Panc1 (cell line): ENCODE results near the gene EIF4E. TPM values are rescaled to one million over a fixed set of nuclear protein-coding genes. Genes with fewer than 3 reads are reported as not detected.
"Not testable (repeated sequence)": the region's sequence is repeated elsewhere in the genome, so short reads cannot be mapped to it uniquely, and the experiment has no call there.

Experiments
- ATAC-seq: fragments of 200-7000 bp; cut with Tn5 transposase; 2 replicates; pipeline ENCODE4 v1.9.1; 2020; ENCODE audit warnings: mild to moderate bottlenecking, moderate library complexity
- BruUV-seq: library from RNA; stranded (reverse); fragments of 400-500 nt; replicated peaks from 2 replicates; lab custom pipeline; 2021; lab: Mats Ljungman, UMichigan
- CTCF ChIA-PET: fragments of 300-600 bp; sonication (Branson Sonifier 250); formaldehyde crosslinking; loops from one replicate; lab custom pipeline; 2022; ENCODE audit warnings: antibody characterized with exemption; lab: Charles Lee
- POLR2A ChIA-PET: fragments of 300-600 bp; sonication (Branson Sonifier 250); formaldehyde crosslinking; loops from one replicate; lab custom pipeline; 2022; ENCODE audit warnings: antibody characterized with exemption; lab: Charles Lee
- DNase-seq: peaks from one replicate; pipeline ENCODE4 v3.0.0-alpha.2; 2010; ENCODE audit warnings: low read depth, low spot score
- H3K27ac ChIP-seq: 2 replicates; pipeline ENCODE4 v1.5.1; 2011; ENCODE audit warnings: mild to moderate bottlenecking, low read length, inconsistent platforms
- H3K27me3 ChIP-seq: fragments of 200-500 bp; sonication (Bioruptor generic); 2 replicates; pipeline ENCODE4 v1.6.0; 2014; ENCODE audit warnings: low read length, inconsistent platforms; ENCODE audit not compliant: control insufficient read depth, insufficient read depth
- H3K36me3 ChIP-seq: fragments of 200-500 bp; sonication (Bioruptor generic); 2 replicates; pipeline ENCODE4 v1.5.1; 2014; ENCODE audit warnings: inconsistent platforms, mild to moderate bottlenecking, low read length, moderate library complexity; ENCODE audit not compliant: control insufficient read depth, insufficient read depth
- H3K4me1 ChIP-seq: 2 replicates; pipeline ENCODE4 v1.5.1; 2011; ENCODE audit warnings: inconsistent platforms, mild to moderate bottlenecking, low read length, moderate library complexity; ENCODE audit not compliant: control insufficient read depth, insufficient read depth
- H3K4me3 ChIP-seq, 2 experiments: 2 replicates each; pipeline ENCODE4 v1.5.1; 2011 to 2012; ENCODE audit warnings: low read depth in 2 of 2, low read length in 2 of 2, mild to moderate bottlenecking in 2 of 2, inconsistent platforms in 1 of 2, moderate library complexity in 1 of 2
- H3K9me3 ChIP-seq: fragments of 200-500 bp; sonication (Bioruptor generic); 2 replicates; pipeline ENCODE4 v1.5.1; 2014; ENCODE audit warnings: low read depth, mild to moderate bottlenecking, inconsistent platforms, low read length, moderate library complexity; ENCODE audit not compliant: control insufficient read depth, insufficient read depth
- CTCF ChIP-seq: fragments of 450-650 bp; IDR thresholded peaks from 2 replicates; pipeline ENCODE4 v1.5.1; 2017; ENCODE audit warnings: mild to moderate bottlenecking
- POLR2AphosphoS5 ChIP-seq: IDR thresholded peaks from 2 replicates; pipeline ENCODE4 v1.6.1; 2012; ENCODE audit warnings: mild to moderate bottlenecking, low read depth, low read length, moderate library complexity
- REST ChIP-seq, 2 experiments: IDR thresholded peaks; 2 replicates each; pipeline ENCODE4 v1.6.1; 2011 to 2012; ENCODE audit warnings: low read depth in 2 of 2, control low read depth in 1 of 2, low read length in 1 of 2, mild to moderate bottlenecking in 1 of 2, moderate library complexity in 1 of 2; ENCODE audit not compliant: insufficient read depth in 1 of 2
- SIN3A ChIP-seq: IDR thresholded peaks from 2 replicates; pipeline ENCODE4 v1.6.1; 2012; ENCODE audit warnings: low read depth, mild to moderate bottlenecking, low read length, moderate library complexity, borderline replicate concordance; ENCODE audit not compliant: insufficient read depth
- TCF7L2 ChIP-seq: IDR thresholded peaks from 2 replicates; pipeline ENCODE4 v1.6.1; 2011; ENCODE audit warnings: mild to moderate bottlenecking, low read depth, low read length, inconsistent platforms
- in situ Hi-C: cut with HindIII; loops from 2 replicates; pipeline ENCODE4 v1.10.0; 2016; ENCODE audit warnings: low sequenced_read_pairs, low pct_unique_long_range_greater_than_20kb
- intact Hi-C: fragments of 100-400 bp; cut with micrococcal nuclease; formaldehyde crosslinking; loops from one replicate; pipeline ENCODE4 v1.10.0; 2022; ENCODE audit not compliant: unreplicated experiment
- total RNA-seq: library from RNA; stranded (reverse); gene quantifications from one replicate; pipeline ENCODE4 v1.2.1, GENCODE V29; 2021; ENCODE audit not compliant: unreplicated experiment

EIF4E gene
- total RNA-seq, 1 experiment from 2014 or later = 89.7 TPM

GRCh38 chr4:98929341-98930267 is 671 bp upstream of the EIF4E start:
- TF ChIP-seq REST (IDR thresholded peaks at IDR 0.05; ENCODE audit: insufficient read depth in 1 of 2, low read depth in 2 of 2, low read length in 1 of 2) (no peak), CTCF (no peak), SIN3A (0 out of 2 replicates have a peak, but pooled peaks have one; percentile 27), TCF7L2 (peak; percentile 15; the same call in 1 of the 2 replicates), POLR2AphosphoS5 (peak; percentile 41; the same call in 1 of the 2 replicates)
- ATAC-seq (peak; percentile 77), DNase-seq (peak; percentile 86)
- Histone ChIP-seq H3K4me3 (peak overlapping the region; percentile 67 to 75), H3K9me3 (no peaks in the 10 kb centered on the region), H3K27me3 (no peaks in the 10 kb centered on the region), H3K36me3 (peaks cover 6% of the 10 kb centered on the region), H3K27ac (peak overlapping the region; percentile 96), H3K4me1 (peaks cover 10% of the 10 kb centered on the region)
- intact Hi-C loops (loop anchor here (5.0 to 10.0 kb wide), 3 partner anchors 125 to 465 kb away; no protein-coding TSS in a partner anchor), in situ Hi-C loops (no loop called here)
- ChIA-PET POLR2A (interaction anchor here (0.6 to 0.7 kb wide), 2 partner anchors 126 to 182 kb away, joined by 5 to 9 read pairs; no protein-coding TSS in a partner anchor), CTCF (no interaction called here)
- BruUV-seq = no TSS peak

- no peak for DNase-seq
- POLR2A ChIA-PET = interaction anchor here (0.6 to 0.7 kb wide), 2 partner anchors 15 to 16 kb away, joined by 3 to 4 read pairs; no protein-coding TSS in a partner anchor
Observed at GRCh38 chr4:98928131-98928504, 815 bp downstream of the EIF4E start.

GRCh38 chr4:98926257-98926656 is 2.7 kb downstream of the EIF4E start:
- H3K4me3 ChIP-seq, BruUV-seq, DNase-seq, ATAC-seq, in situ Hi-C loops, H3K9me3 ChIP-seq, H3K27me3 ChIP-seq, CTCF ChIA-PET, H3K36me3 ChIP-seq: not testable (repeated sequence)
- H3K4me1 ChIP-seq = peaks cover 10% of the 10 kb centered on the region
- peak overlapping the region; percentile 54; the same call in 1 of the 2 replicates for H3K27ac ChIP-seq
- POLR2A ChIA-PET = interaction anchor here (0.7 kb wide), 1 partner anchor 21 kb away, joined by 3 read pairs; no protein-coding TSS in a partner anchor
- intact Hi-C loops = loop anchor here (5.0 to 10.0 kb wide), 2 partner anchors 129 to 264 kb away; no protein-coding TSS in a partner anchor

More at GRCh38 chr4:98928131-98928504, 815 bp downstream of the EIF4E start:
- CTCF ChIA-PET = no interaction called here
- no TSS peak for BruUV-seq
- Histone ChIP-seq H3K4me1 (peaks cover 10% of the 10 kb centered on the region), H3K27ac (peak overlapping the region; percentile 82), H3K36me3 (peaks cover 6% of the 10 kb centered on the region), H3K9me3 (no peaks in the 10 kb centered on the region), H3K4me3 (peak overlapping the region; percentile 67 to 75), H3K27me3 (no peaks in the 10 kb centered on the region)
- intact Hi-C loops (loop anchor here (5.0 to 10.0 kb wide), 2 partner anchors 127 to 266 kb away; no protein-coding TSS in a partner anchor), in situ Hi-C loops (no loop called here)
- TF ChIP-seq REST (IDR thresholded peaks at IDR 0.05; ENCODE audit: insufficient read depth in 1 of 2, low read depth in 2 of 2, low read length in 1 of 2) (no peak), POLR2AphosphoS5 (peak; percentile 68)
- peak; percentile 80 for ATAC-seq
